ENCODE measurements around the gene CDK9. TPM values are rescaled to one million over a fixed set of nuclear protein-coding genes. Genes with fewer than 3 reads are reported as not detected.
"Not testable (repeated sequence)": the region's sequence is repeated elsewhere in the genome, so short reads cannot be mapped to it uniquely, and the experiment has no call there.

CDK9 gene
- polyA plus RNA-seq, 1 donor from 2014 or later, result 65.3 TPM

DNA sequence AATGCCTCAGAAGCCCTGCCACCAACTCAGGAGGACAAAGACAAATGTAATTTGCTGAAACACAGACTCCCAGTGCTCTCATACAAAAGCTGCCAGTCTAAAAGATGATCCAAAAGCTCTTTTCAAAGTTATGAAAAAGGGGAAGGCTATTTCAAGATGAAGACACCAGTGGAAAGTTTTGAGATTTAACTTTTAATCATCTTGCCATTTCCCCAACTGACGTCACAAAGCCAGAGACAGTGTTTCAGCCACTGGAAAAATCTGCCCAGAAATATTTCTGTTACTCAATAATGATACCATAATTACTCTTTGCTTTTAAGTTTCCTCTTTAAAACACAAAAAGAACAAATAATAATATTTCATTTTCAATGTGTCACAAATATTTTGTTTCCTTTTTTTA lies 47.7 kb downstream of the CDK9 start:
- no peaks in the 10 kb centered on the region for H3K36me3 Mint-ChIP-seq
- peaks cover 0 to 3% (median 0%) of the 10 kb centered on the region in 3 donors for H3K4me1 Mint-ChIP-seq
- no peaks in the 10 kb centered on the region for H3K9me3 Mint-ChIP-seq
- H3K27me3 Mint-ChIP-seq, result no peaks in the 10 kb centered on the region
- H3K27ac Mint-ChIP-seq, result no peak overlapping the region
- H3K4me3 Mint-ChIP-seq, result no peak overlapping the region

DNA sequence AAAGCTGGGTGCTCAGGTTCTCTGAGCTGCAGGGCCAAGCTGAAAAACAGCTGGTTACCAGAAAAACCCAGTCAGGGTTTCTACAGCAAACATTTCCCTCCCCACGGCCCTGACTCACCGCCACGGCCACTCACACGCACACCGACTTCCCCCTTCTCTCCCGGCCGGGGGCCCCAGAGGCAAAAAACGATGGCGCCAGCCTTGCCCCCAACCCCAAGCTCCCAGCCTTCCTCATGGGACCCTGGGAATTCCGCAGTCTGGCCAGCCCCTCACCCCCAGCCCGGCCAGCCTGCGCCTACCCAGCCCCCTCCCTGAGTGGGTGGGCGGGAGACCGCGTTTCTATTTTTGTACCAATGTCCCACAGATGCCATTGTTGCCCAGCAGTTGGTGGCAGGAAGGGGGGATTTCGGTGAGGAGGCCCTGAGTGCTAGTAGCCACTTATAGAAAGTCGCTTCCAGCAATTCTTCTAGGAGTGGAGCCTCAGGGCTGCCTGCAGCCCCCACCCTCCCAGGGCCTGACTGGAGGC lies 50.2 kb downstream of the CDK9 start:
- H3K27me3 Mint-ChIP-seq, result no peaks in the 10 kb centered on the region
- no peaks in the 10 kb centered on the region for H3K4me1 Mint-ChIP-seq
- H3K4me3 Mint-ChIP-seq, result no peak overlapping the region
- peaks cover 2% of the 10 kb centered on the region for H3K36me3 Mint-ChIP-seq
- H3K9me3 Mint-ChIP-seq, result no peaks in the 10 kb centered on the region
- H3K27ac Mint-ChIP-seq, result no peak overlapping the region

GRCh38 chr9:127836561-127836960 lies 50.7 kb downstream of the CDK9 start:
- H3K27me3 Mint-ChIP-seq, H3K27ac Mint-ChIP-seq, H3K9me3 Mint-ChIP-seq, H3K4me1 Mint-ChIP-seq, H3K4me3 Mint-ChIP-seq, H3K36me3 Mint-ChIP-seq: not testable (repeated sequence)

GRCh38 chr9:127837346-127837745 lies 51.5 kb downstream of the CDK9 start:
- Mint-ChIP-seq H3K27ac (no peak overlapping the region), H3K4me3 (no peak overlapping the region), H3K9me3 (no peaks in the 10 kb centered on the region), H3K27me3 (no peaks in the 10 kb centered on the region), H3K4me1 (no peaks in the 10 kb centered on the region), H3K36me3 (peaks cover 3% of the 10 kb centered on the region)

- H3K27ac Mint-ChIP-seq, result no peak overlapping the region
- H3K4me3 Mint-ChIP-seq, result no peak overlapping the region
- no peaks in the 10 kb centered on the region for H3K27me3 Mint-ChIP-seq
- H3K4me1 Mint-ChIP-seq, result no peaks in the 10 kb centered on the region
- H3K9me3 Mint-ChIP-seq, result no peaks in the 10 kb centered on the region
- peaks cover 3% of the 10 kb centered on the region for H3K36me3 Mint-ChIP-seq
These were observed 52.7 kb downstream of the CDK9 start for GRCh38 chr9:127838375-127839078.

Other genes with a start within 250 kb of the CDK9 start
- 0.33 TPM for gene STXBP1, start 173.8 kb upstream of the CDK9 start, polyA plus RNA-seq
- not detected for gene CFAP157, start 79.0 kb upstream of the CDK9 start, polyA plus RNA-seq
- 14.8 TPM for gene PTRH1, start 70.4 kb upstream of the CDK9 start, polyA plus RNA-seq
- not detected for gene TTC16, start 70.0 kb upstream of the CDK9 start, polyA plus RNA-seq
- gene TOR2A, start 50.7 kb upstream of the CDK9 start, polyA plus RNA-seq, result 22.4 TPM
- 76.1 TPM for gene SH2D3C, start 7.4 kb upstream of the CDK9 start, polyA plus RNA-seq
- gene FPGS, start 16.8 kb downstream of the CDK9 start, polyA plus RNA-seq, result 51.4 TPM
- gene ENG, start 68.6 kb downstream of the CDK9 start, polyA plus RNA-seq, result 1.8 TPM
- 0.10 TPM for gene AK1, start 91.6 kb downstream of the CDK9 start, polyA plus RNA-seq
- 38.9 TPM for gene ST6GALNAC6, start 113.6 kb downstream of the CDK9 start, polyA plus RNA-seq
- 32.5 TPM for gene ST6GALNAC4, start 131.0 kb downstream of the CDK9 start, polyA plus RNA-seq
- 1.1 TPM for gene PIP5KL1, start 144.7 kb downstream of the CDK9 start, polyA plus RNA-seq
- 44.9 TPM for gene DPM2, start 151.8 kb downstream of the CDK9 start, polyA plus RNA-seq
- gene EEIG1, start 195.0 kb downstream of the CDK9 start, polyA plus RNA-seq, result 90.5 TPM

Data from IgD-negative memory B cell (primary cell).